SK-N-SH treated with all-trans-retinoic acid at 6 μM for 48 hours (cell line): Measurements from ENCODE around the gene TGM1.

Experiments
- ARNTL ChIP-seq: fragments of 450-650 bp; formaldehyde crosslinking; IDR thresholded peaks from 2 replicates; pipeline ENCODE4 v1.5.0; 2020; ENCODE audit warnings: low read depth, mild to moderate bottlenecking, moderate library complexity, borderline replicate concordance
- BACH2 ChIP-seq: fragments of 250-450 bp; sonication (Bioruptor Pico); IDR thresholded peaks from 2 replicates; pipeline ENCODE4 v1.9.0; 2021; ENCODE audit warnings: mild to moderate bottlenecking, borderline replicate concordance
- CSDC2 ChIP-seq: fragments of 250-450 bp; sonication (Bioruptor Pico); IDR thresholded peaks from 2 replicates; pipeline ENCODE4 v1.5.0; 2020; ENCODE audit warnings: mild to moderate bottlenecking, moderate library complexity
- ISL1 ChIP-seq: fragments of 250-450 bp; sonication (Bioruptor Pico); IDR thresholded peaks from 2 replicates; pipeline ENCODE4 v2.1.2; 2022; ENCODE audit warnings: mild to moderate bottlenecking, moderate library complexity
- OSR1 ChIP-seq: fragments of 250-450 bp; sonication (Bioruptor Pico); IDR thresholded peaks from 2 replicates; pipeline ENCODE4 v1.8.0; 2022; ENCODE audit warnings: moderate library complexity, mild to moderate bottlenecking, inconsistent platforms
- RARB ChIP-seq: fragments of 250-450 bp; sonication (Bioruptor Pico); IDR thresholded peaks from 2 replicates; pipeline ENCODE4 v1.8.0; 2021; ENCODE audit warnings: mild to moderate bottlenecking, moderate library complexity
- SNAI2 ChIP-seq: fragments of 250-450 bp; sonication (Bioruptor Pico); IDR thresholded peaks from 2 replicates; pipeline ENCODE4 v1.5.0; 2020; ENCODE audit warnings: mild to moderate bottlenecking, moderate library complexity
- TCF4 ChIP-seq: fragments of 250-450 bp; sonication (Bioruptor Pico); IDR thresholded peaks from 2 replicates; pipeline ENCODE4 v1.8.0; 2021; ENCODE audit warnings: mild to moderate bottlenecking, moderate library complexity, borderline replicate concordance
- ZFP30 ChIP-seq: fragments of 450-650 bp; formaldehyde crosslinking; IDR thresholded peaks from 2 replicates; pipeline ENCODE4 v1.5.0; 2022; ENCODE audit warnings: mild to moderate bottlenecking, moderate library complexity
- ZNF8 ChIP-seq: fragments of 450-650 bp; formaldehyde crosslinking; IDR thresholded peaks from 2 replicates; pipeline ENCODE4 v1.5.0; 2020; ENCODE audit warnings: mild to moderate bottlenecking, moderate library complexity
- TF ChIP-seq, protein P1 (sequence below): fragments of 250-450 bp; sonication (Bioruptor Pico); IDR thresholded peaks from 2 replicates; pipeline ENCODE4 v1.8.0; 2020; ENCODE audit warnings: mild to moderate bottlenecking, moderate library complexity, borderline replicate concordance

DNA sequence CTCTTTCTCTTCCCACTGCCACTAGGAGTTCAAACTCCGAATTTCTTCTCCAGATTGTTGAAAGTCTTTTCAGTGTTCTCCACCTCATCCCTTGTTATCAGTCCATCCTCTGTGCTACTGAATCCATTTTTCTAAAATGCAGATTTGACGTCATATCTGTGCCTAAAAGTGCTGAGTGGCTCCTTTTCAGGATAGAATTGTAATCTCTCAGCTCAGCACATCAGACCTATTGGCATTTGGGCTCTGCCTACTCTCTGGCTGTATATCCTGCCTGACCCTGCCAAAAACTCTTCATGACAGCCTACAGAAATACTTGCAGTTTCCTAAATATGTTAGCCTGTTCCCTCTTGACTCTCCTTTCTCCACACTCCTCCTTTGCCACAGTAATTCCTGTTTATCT, 9.5 kb upstream of the TGM1 start:
- TF ChIP-seq OSR1 (CRISPR knock-in tag), result no peak
- TF ChIP-seq, protein P1, sequence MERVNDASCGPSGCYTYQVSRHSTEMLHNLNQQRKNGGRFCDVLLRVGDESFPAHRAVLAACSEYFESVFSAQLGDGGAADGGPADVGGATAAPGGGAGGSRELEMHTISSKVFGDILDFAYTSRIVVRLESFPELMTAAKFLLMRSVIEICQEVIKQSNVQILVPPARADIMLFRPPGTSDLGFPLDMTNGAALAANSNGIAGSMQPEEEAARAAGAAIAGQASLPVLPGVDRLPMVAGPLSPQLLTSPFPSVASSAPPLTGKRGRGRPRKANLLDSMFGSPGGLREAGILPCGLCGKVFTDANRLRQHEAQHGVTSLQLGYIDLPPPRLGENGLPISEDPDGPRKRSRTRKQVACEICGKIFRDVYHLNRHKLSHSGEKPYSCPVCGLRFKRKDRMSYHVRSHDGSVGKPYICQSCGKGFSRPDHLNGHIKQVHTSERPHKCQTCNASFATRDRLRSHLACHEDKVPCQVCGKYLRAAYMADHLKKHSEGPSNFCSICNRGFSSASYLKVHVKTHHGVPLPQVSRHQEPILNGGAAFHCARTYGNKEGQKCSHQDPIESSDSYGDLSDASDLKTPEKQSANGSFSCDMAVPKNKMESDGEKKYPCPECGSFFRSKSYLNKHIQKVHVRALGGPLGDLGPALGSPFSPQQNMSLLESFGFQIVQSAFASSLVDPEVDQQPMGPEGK (CRISPR knock-in tag), result no peak
- TF ChIP-seq BACH2 (CRISPR knock-in tag), result no peak
- no peak for TF ChIP-seq ZNF8 (CRISPR knock-in tag)
- TF ChIP-seq RARB, result no peak
- TF ChIP-seq ZFP30, result no peak
- TF ChIP-seq SNAI2, result no peak
- TF ChIP-seq ARNTL (CRISPR knock-in tag), result no peak
- no peak for TF ChIP-seq CSDC2 (CRISPR knock-in tag)
- no peak for TF ChIP-seq TCF4 (CRISPR knock-in tag)
- no peak for TF ChIP-seq ISL1
